SKM-1 (cell line): ENCODE data around the gene STPG1.
"Not testable (repeated sequence)": the region's sequence is repeated elsewhere in the genome, so short reads cannot be mapped to it uniquely, and the experiment has no call there.

Experiments
- DNase-seq: peaks from one replicate; lab custom pipeline; 2025; ENCODE audit not compliant: unreplicated experiment; lab: John Stamatoyannopoulos, UW

Gene STPG1

GRCh38 chr1:24413350-24414163 is at the start of gene STPG1:
TSS of gene STPG1 (minus strand) at chr1:24413782. CDS start at chr1:24401388, 12,394 bp downstream.
- peak; percentile 68 for DNase-seq

GRCh38 chr1:24462128-24462527 is 48.5 kb upstream of the STPG1 start:
- DNase-seq, result not testable (repeated sequence)

- DNase-seq, result no peak
These were observed 46.1 kb upstream of the STPG1 start for GRCh38 chr1:24459551-24460266.

- DNase-seq, result no peak
These were observed 44.3 kb upstream of the STPG1 start for GRCh38 chr1:24457866-24458265.

GRCh38 chr1:24455272-24455671 is 41.7 kb upstream of the STPG1 start:
- DNase-seq, result no peak

- DNase-seq, result no peak
These were observed 41.1 kb upstream of the STPG1 start for GRCh38 chr1:24454673-24455072.

GRCh38 chr1:24452922-24453485 is 39.4 kb upstream of the STPG1 start:
- DNase-seq, result no peak

- DNase-seq, result no peak
These were observed 38.2 kb upstream of the STPG1 start for GRCh38 chr1:24451746-24452145.

GRCh38 chr1:24450857-24451397 is 37.3 kb upstream of the STPG1 start:
- no peak for DNase-seq

- no peak for DNase-seq
These were observed 36.7 kb upstream of the STPG1 start for GRCh38 chr1:24450316-24450715.

GRCh38 chr1:24446446-24446845 is 32.9 kb upstream of the STPG1 start:
- not testable (repeated sequence) for DNase-seq

GRCh38 chr1:24443241-24443656 is 29.7 kb upstream of the STPG1 start:
- DNase-seq, result no peak

GRCh38 chr1:24442764-24443163 is 29.2 kb upstream of the STPG1 start:
- DNase-seq, result no peak

- no peak for DNase-seq
These were observed 28.6 kb upstream of the STPG1 start for GRCh38 chr1:24441996-24442668.

- no peak for DNase-seq
These were observed 27.9 kb upstream of the STPG1 start for GRCh38 chr1:24441480-24441879.

- DNase-seq, result no peak
These were observed 26.9 kb upstream of the STPG1 start for GRCh38 chr1:24440436-24440835.

GRCh38 chr1:24438423-24438901 is 24.9 kb upstream of the STPG1 start:
- no peak for DNase-seq

GRCh38 chr1:24437631-24438396 is 24.2 kb upstream of the STPG1 start:
- no peak for DNase-seq

- no peak for DNase-seq
These were observed 22.3 kb upstream of the STPG1 start for GRCh38 chr1:24435782-24436365.

- DNase-seq, result no peak
These were observed 13.9 kb upstream of the STPG1 start for GRCh38 chr1:24427545-24427862.
